Measurements from ENCODE around the gene SMIM23.
"Not testable (repeated sequence)": the region's sequence is repeated elsewhere in the genome, so short reads cannot be mapped to it uniquely, and the experiment has no call there.

DNA sequence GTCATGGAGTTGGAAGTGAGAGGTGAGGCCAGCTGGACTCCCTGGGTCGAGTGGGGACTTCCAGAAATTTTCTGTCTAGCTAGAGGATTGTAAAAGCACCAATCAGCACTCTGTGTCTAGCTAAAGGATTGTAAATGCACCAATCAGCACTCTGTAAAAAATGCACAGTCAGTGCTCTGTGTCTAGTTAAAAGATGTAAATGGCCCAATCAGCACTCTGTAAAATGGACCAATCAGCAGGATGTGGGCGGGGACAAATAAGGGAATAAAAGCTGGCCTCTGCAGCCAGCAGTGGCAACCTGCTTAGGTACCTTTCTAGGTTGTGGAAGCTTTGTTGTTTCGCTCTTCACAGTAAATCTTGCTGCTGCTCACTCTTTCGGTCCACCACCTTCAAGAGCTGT, 3.9 kb upstream of the SMIM23 start:
- TF ChIP-seq EZH2 (IDR thresholded peaks at IDR 0.05; ENCODE audit: borderline replicate concordance, low read depth, low read length, poor library complexity, severe bottlenecking); CTCF (conservative IDR thresholded peaks at IDR 0.05; ENCODE audit: low read depth, low read length): not testable (repeated sequence)

Measured in A673 (cell line).